NCI-H1048 (cell line): Measurements from ENCODE around the gene FOXC1.

Source experiments
- DNase-seq: peaks from one replicate; lab custom pipeline; 2025; lab: John Stamatoyannopoulos, UW

Gene FOXC1

DNA sequence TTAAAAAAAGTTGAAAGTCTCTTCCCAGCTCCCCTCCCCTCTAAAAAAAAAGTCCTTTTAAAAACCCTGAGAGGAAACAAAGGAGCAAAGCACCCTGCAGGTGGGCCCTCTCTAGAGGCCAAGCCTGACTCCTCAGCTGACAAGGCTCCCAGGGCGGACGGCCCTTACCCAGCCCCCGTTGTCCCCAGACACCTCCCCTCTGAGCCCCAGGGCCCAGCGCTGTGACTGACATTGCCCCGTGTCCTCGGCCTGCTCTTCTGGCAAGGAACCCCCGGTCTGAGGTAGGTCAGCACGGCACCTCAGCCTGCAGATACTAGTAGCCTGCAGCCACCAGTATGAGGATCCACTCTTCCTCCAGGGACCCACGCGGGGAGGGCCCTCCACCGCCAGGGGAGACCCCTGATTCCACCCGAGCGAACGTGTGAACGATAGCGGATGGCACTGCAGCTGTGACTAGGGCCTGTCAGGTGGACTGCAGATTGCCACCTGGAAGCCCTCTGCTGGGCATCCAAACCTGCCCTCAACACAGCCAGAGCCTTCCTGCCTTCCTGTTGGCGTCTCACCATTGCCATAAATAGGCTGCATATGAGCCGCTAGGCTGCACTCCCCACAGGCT, 34.2 kb downstream of the FOXC1 start:
- DNase-seq = no peak

GRCh38 chr6:1644516-1645060, 34.9 kb downstream of the FOXC1 start:
- no peak for DNase-seq

GRCh38 chr6:1645466-1646185, 35.9 kb downstream of the FOXC1 start:
- no peak for DNase-seq

DNA sequence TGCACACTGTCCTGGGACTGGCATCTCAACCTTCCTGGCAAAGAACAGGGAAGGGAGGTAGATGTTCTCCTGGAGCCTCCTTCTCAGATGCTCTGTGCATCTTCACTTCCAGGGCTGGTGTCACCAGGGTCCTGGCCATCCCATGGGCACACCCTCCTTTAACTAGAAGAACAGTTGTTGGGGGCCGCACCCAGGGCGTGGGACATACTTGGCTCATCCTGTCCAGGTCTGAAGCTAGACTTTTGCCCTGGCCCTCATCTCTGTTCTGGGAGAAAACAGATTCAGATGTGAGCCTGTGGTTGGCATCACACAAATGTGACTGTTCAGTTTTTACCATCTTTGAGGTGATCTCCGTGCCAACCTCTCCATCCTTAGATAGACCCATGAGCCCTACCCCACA, 41.6 kb downstream of the FOXC1 start:
- DNase-seq = no peak

DNA sequence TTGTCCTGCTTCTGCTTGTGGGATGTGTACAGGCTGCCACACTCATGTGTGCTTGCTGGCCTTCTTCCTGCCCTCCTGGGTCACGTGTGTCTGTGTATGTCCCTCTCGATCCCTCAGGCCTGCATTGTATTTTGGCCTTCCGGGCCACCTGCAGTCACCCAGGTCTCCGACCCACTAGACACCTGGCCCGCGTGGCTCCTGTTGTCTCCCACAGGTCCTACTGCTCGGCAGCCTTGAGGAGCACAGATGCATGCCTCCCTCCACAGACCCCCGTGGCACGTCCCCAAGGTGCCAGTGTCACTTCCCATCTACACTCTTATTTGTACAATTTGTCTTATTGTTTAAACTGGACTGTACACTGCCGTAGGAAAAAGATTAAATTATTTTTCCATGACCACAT, 43.1 kb downstream of the FOXC1 start:
- DNase-seq = no peak

GRCh38 chr6:1654054-1654453, 44.3 kb downstream of the FOXC1 start:
- no peak for DNase-seq

GRCh38 chr6:1657116-1657770, 47.5 kb downstream of the FOXC1 start:
- no peak for DNase-seq

DNA sequence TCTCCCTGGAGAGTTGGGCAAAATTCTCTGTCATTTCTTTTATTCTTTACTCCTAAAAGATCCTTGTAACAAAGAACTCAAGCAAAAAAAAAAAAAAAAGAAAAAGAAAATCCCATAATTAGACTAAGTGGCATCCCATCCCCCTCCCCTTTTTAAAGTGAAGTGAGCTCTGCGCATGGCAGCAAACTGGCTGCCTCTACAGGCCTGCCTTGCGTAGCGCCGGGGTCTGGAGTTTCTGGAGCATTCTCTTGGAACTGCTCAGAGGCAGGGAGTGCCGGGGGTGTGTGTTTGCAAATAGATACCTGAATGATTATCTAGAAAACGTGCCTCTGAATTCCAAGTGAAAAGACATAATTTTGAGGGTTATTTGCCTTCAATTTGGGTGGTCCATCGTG, 48.1 kb downstream of the FOXC1 start:
- no peak for DNase-seq

DNA sequence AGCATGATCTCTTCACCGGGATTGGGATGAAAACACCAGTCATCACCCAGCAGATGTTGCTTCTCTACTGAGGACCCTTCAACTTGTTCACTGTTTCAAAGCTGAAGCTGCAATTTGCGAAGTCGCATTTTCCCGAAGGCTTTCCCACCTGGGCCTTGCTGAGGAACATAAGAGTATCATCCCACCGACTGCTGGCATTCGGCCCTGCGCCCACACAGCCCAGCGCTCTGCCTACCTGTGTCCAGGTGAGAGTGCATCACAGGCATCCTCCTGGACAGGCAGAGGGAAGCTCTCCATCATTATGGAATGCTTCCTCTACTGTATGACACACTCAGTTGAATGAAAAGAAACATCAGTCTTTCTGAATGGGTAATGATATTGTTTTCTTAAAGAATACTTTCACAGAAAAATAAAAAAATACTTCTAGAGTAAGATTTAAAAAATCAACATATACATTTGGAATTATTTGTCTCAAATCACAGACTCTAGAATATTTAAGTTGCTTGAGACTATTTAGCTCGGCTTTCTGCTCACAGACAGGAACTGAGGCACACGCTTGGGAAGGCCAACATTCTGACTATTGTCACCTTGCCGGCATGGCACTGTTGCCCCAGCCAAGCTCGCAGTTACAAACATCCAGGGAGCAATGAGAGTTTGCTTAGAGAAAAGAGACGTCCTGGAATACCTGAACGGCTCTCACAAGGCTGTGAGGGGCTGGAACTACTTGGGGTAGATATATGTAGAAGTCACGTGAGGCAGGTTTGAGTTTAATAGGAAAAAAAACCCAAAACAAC, 48.7 kb downstream of the FOXC1 start:
- no peak for DNase-seq

DNA sequence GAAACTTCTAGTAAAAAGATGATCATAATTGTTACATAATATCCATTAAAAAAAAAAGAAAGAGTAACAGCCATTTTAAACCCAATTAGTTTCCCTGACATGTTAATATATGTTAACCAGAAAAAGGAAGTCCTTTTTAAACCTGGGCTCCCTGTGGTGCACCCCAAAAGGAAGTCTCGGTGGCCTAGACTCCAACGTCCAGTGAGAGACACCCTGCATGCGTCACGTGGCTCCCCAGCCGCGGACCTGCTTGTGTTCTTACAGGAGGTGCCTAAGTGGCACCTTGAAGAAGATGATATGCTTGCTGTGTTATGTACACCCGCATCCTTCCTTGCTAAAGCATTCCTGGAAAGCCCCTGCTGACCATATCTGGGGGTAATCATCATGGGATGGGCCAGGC, 50.1 kb downstream of the FOXC1 start:
- DNase-seq = no peak

GRCh38 chr6:1662534-1662933, 52.8 kb downstream of the FOXC1 start:
- no peak for DNase-seq
